K562 (cell line): ENCODE data around the gene RBM17. TPM values are rescaled to one million over a fixed set of nuclear protein-coding genes. Genes with fewer than 3 reads are reported as not detected.
A peak's percentile ranks its signal among the peaks of the same experiment; 100 is the strongest.

Experiments
- ATAC-seq: fragments of 200-7000 bp; cut with Tn5 transposase; 3 replicates; pipeline ENCODE4 v1.9.1; 2020; ENCODE audit warnings: moderate library complexity
- BruUV-seq: library from RNA; stranded (reverse); fragments of 400-500 nt; replicated peaks from 2 replicates; lab custom pipeline; 2021; lab: Mats Ljungman, UMichigan
- CTCF ChIA-PET: fragments of 300-600 bp; formaldehyde crosslinking; extraction: SDS; loops from one replicate; lab custom pipeline; 2021; ENCODE audit warnings: low intra/inter-chr PET ratio; lab: Yijun Ruan, JAX
- POLR2A ChIA-PET: fragments of 300-600, 350-650 bp; sonication (Branson Sonifier 250); formaldehyde crosslinking; extraction: SDS; loops from one replicate; lab custom pipeline; 2021; ENCODE audit warnings: antibody characterized with exemption, inconsistent platforms; lab: Yijun Ruan, JAX
- DNase-seq, 4 experiments: peaks; one replicate each; pipeline versions ENCODE4 v3.0.0 to v3.0.0-alpha.2; 2011 to 2018; ENCODE audit warnings: low spot score in 3 of 4, mixed read lengths in 3 of 4; ENCODE audit errors: extremely low read depth in 1 of 4
- FAIRE-seq: peaks from 2 replicates; lab custom pipeline; 2011; peaks lifted over from hg19 to GRCh38; lab: Jason Lieb, UNC
- H2AFZ ChIP-seq: 2 replicates; pipeline ENCODE4 v1.6.0; 2011; ENCODE audit warnings: low read depth, low read length, control low read depth, inconsistent platforms
- H3K27ac ChIP-seq: fragments of 200-600 bp; 3 replicates; pipeline ENCODE4 v1.8.0; 2011; ENCODE audit warnings: low read depth, mild to moderate bottlenecking, control low read depth, inconsistent platforms, low read length, moderate library complexity, mixed read lengths; ENCODE audit errors: extremely low read depth
- H3K27me3 ChIP-seq, 2 experiments: fragments of 300-600 bp in 1 of 2; 2 replicates in 1 of 2; 3 replicates in 1 of 2; pipeline versions ENCODE4 v1.6.0 to v1.8.0; 2011; ENCODE audit warnings: inconsistent platforms in 2 of 2, low read length in 2 of 2, mild to moderate bottlenecking in 1 of 2, mixed read lengths in 1 of 2, moderate library complexity in 1 of 2; ENCODE audit not compliant: control insufficient read depth in 2 of 2, insufficient read depth in 2 of 2
- H3K36me3 ChIP-seq: fragments of 300-600 bp; 3 replicates; pipeline ENCODE4 v1.8.0; 2011; ENCODE audit warnings: mild to moderate bottlenecking, low read length, inconsistent platforms; ENCODE audit not compliant: control insufficient read depth, insufficient read depth
- H3K4me1 ChIP-seq, 2 experiments: fragments of 200-600 bp in 1 of 2; replicated peaks in 1 of 2; 2 replicates in 1 of 2; 3 replicates in 1 of 2; pipeline versions ENCODE4 v1.5.1 to v1.8.0; 2011; ENCODE audit warnings: inconsistent platforms in 2 of 2, low read length in 2 of 2, mild to moderate bottlenecking in 1 of 2, mixed read lengths in 1 of 2, moderate library complexity in 1 of 2; ENCODE audit not compliant: control insufficient read depth in 2 of 2, insufficient read depth in 2 of 2
- H3K4me2 ChIP-seq: 2 replicates; pipeline ENCODE4 v1.6.1; 2011; ENCODE audit warnings: low read length, control low read depth, inconsistent platforms, mixed read lengths; ENCODE audit not compliant: insufficient read depth
- H3K4me3 ChIP-seq: fragments of 200-600 bp; sonication (generic), shearing (Covaris generic); 2 replicates; pipeline ENCODE4 v1.5.1; 2016; ENCODE audit warnings: control low read depth, inconsistent platforms
- H3K79me2 ChIP-seq: fragments of 200-600 bp; 3 replicates; pipeline ENCODE4 v1.8.0; 2011; ENCODE audit warnings: low read length, inconsistent platforms; ENCODE audit not compliant: control insufficient read depth, insufficient read depth
- H3K9ac ChIP-seq, 2 experiments: 2 replicates each; pipeline versions ENCODE4 v1.6.0 to v1.6.1; 2011; ENCODE audit warnings: low read depth in 2 of 2, low read length in 2 of 2, control low read depth in 1 of 2, inconsistent platforms in 1 of 2, mild to moderate bottlenecking in 1 of 2, mixed read lengths in 1 of 2; ENCODE audit not compliant: insufficient read depth in 1 of 2
- H3K9me1 ChIP-seq: one replicate; pipeline ENCODE4 v1.6.0; 2011; ENCODE audit warnings: inconsistent platforms, mild to moderate bottlenecking, low read length, moderate library complexity; ENCODE audit not compliant: control insufficient read depth, insufficient read depth
- H3K9me3 ChIP-seq: replicated peaks from 2 replicates; pipeline ENCODE4 v1.5.1; 2011; ENCODE audit warnings: low read depth, low read length, inconsistent platforms; ENCODE audit not compliant: control insufficient read depth, insufficient read depth
- H4K20me1 ChIP-seq: replicated peaks from 2 replicates; pipeline ENCODE4 v1.6.1; 2011; ENCODE audit warnings: low read length, inconsistent platforms, mixed read lengths; ENCODE audit not compliant: control insufficient read depth, insufficient read depth
- NCOA2 ChIP-seq, 2 experiments: fragments of 450-650 bp; IDR thresholded peaks; 2 replicates each; pipeline ENCODE4 v1.6.1; 2018; ENCODE audit warnings: mild to moderate bottlenecking in 2 of 2, moderate library complexity in 1 of 2; ENCODE audit not compliant: partially characterized antibody in 2 of 2
- NR0B1 ChIP-seq: fragments of 450-650 bp; IDR thresholded peaks from one replicate; pipeline ENCODE4 v1.6.1; 2018; ENCODE audit warnings: mild to moderate bottlenecking, moderate library complexity; ENCODE audit not compliant: partially characterized antibody
- POLR2A ChIP-seq: fragments of 450-650 bp; conservative IDR thresholded peaks from 2 replicates; pipeline ENCODE4 v1.6.1; 2016
- POLR2B ChIP-seq: fragments of 450-650 bp; IDR thresholded peaks from 2 replicates; pipeline ENCODE4 v1.6.1; 2018; ENCODE audit warnings: low read depth; ENCODE audit not compliant: partially characterized antibody
- POLR3G ChIP-seq: IDR thresholded peaks from 2 replicates; pipeline ENCODE4 v1.6.1; 2011; ENCODE audit not compliant: insufficient read length, insufficient replicate concordance; ENCODE audit errors: extremely low read depth
- SOX6 ChIP-seq: fragments of 450-650 bp; IDR thresholded peaks from 2 replicates; pipeline ENCODE4 v1.6.1; 2014; ENCODE audit warnings: mild to moderate bottlenecking
- ZNF408 ChIP-seq: fragments of 250-450 bp; sonication (Bioruptor Pico); IDR thresholded peaks from 2 replicates; pipeline ENCODE4 v1.4.0; 2020; ENCODE audit warnings: low read depth, mild to moderate bottlenecking, moderate library complexity
- WGBS: fragments of 100-300 bp; shearing (Covaris generic); methylation state at CpG from one replicate; pipeline ENCODE4 v1.1.6; 2016; ENCODE audit warnings: low coverage, mixed read lengths; ENCODE audit not compliant: insufficient coverage; ENCODE audit errors: missing lambda C conversion rate; 5-methylcytosine and 5-hydroxymethylcytosine counted together
- in situ Hi-C: fragments of 300-500 bp; cut with MboI; formaldehyde crosslinking; loops from 4 replicates; pipeline ENCODE4 v1.15.0; 2018; ENCODE audit warnings: inconsistent platforms, mixed read lengths
- intact Hi-C: fragments of 100-400 bp; cut with micrococcal nuclease; formaldehyde crosslinking; loops from 2 replicates; pipeline ENCODE4 v1.14.2; 2022
- polyA plus RNA-seq, 8 experiments: library from polyadenylated mRNA; depleted of rRNA in 4 of 8; stranded (reverse) in 5 of 8; unstranded in 3 of 8; fragments of >200 nt; fragmentation: Nextera tagmentation in 2 of 8; fragmentation: Illumina TruSeq in 1 of 8; extraction: Ambion mirVana in 2 of 8; extraction: Trizol in 1 of 8; gene quantifications; 2 replicates each; pipeline versions ENCODE4 v1.2.1 to v1.2.3, GENCODE V29; 2011 to 2014; ENCODE audit warnings: inconsistent platforms in 1 of 8, missing spikeins in 1 of 8
- total RNA-seq, 7 experiments: library from RNA; depleted of rRNA in 6 of 7; stranded (reverse); fragments of >200 nt in 6 of 7; fragmentation: Illumina TruSeq in 2 of 7; extraction: Trizol in 2 of 7; gene quantifications; 2 replicates each; pipeline versions ENCODE4 v1.2.1 to v1.2.3, GENCODE V29; 2011 to 2021; ENCODE audit warnings: low replicate concordance in 1 of 7
- TF ChIP-seq, protein P1 (sequence below): fragments of 450-650 bp; formaldehyde crosslinking; IDR thresholded peaks from 2 replicates; pipeline ENCODE4 v1.4.0; 2022; ENCODE audit warnings: missing genetic modification characterization

The RBM17 gene
- total and polyA plus RNA-seq, 9 of the 15 experiments (the other 6 are each of a cell fraction or from before 2014, with no cell fraction given), result 23.6 to 217 (median 124) TPM

GRCh38 chr10:6117711-6118110 is 28.9 kb downstream of the RBM17 start:
- H2AFZ ChIP-seq, result no peak overlapping the region
- no peak overlapping the region for H3K4me2 ChIP-seq
- no peaks in the 10 kb centered on the region for H3K9me3 ChIP-seq
- in situ Hi-C loops (loop anchor here (25.0 kb wide), 1 partner anchor 545 kb away; no protein-coding TSS in a partner anchor), intact Hi-C loops (no loop called here)
- no peaks in the 10 kb centered on the region for H3K4me1 ChIP-seq
- WGBS, result 84% methylated on average over 10 of the region's 11 CpGs
- ATAC-seq, result peak; percentile 60
- H3K9me1 ChIP-seq, result no peaks in the 10 kb centered on the region
- no peak overlapping the region for H3K9ac ChIP-seq
- no TSS peak for BruUV-seq
- DNase-seq, result no peak
- H3K27ac ChIP-seq, result no peak overlapping the region
- TF ChIP-seq NCOA2 (IDR thresholded peaks at IDR 0.05; ENCODE audit: partially characterized antibody in 2 of 2), result no peak
- TF ChIP-seq ZNF408 (CRISPR knock-in tag), result no peak
- peak; percentile 50 for TF ChIP-seq POLR2A
- no peak for TF ChIP-seq SOX6
- no peak for TF ChIP-seq NR0B1
- TF ChIP-seq POLR3G, result no peak
- TF ChIP-seq, protein P1, sequence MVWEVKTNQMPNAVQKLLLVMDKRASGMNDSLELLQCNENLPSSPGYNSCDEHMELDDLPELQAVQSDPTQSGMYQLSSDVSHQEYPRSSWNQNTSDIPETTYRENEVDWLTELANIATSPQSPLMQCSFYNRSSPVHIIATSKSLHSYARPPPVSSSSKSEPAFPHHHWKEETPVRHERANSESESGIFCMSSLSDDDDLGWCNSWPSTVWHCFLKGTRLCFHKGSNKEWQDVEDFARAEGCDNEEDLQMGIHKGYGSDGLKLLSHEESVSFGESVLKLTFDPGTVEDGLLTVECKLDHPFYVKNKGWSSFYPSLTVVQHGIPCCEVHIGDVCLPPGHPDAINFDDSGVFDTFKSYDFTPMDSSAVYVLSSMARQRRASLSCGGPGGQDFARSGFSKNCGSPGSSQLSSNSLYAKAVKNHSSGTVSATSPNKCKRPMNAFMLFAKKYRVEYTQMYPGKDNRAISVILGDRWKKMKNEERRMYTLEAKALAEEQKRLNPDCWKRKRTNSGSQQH, result no peak
- peak; percentile 36 for TF ChIP-seq POLR2B
- no peaks in the 10 kb centered on the region for H3K27me3 ChIP-seq
- ChIA-PET POLR2A (interaction anchor here (0.6 to 0.9 kb wide), 2 partner anchors 11 to 30 kb away, joined by 3 read pairs; no protein-coding TSS in a partner anchor), CTCF (no interaction called here)
- no peak for FAIRE-seq
- H3K4me3 ChIP-seq, result no peak overlapping the region
- H3K79me2 ChIP-seq, result no peaks in the 10 kb centered on the region
- 0 out of 2 replicates have a peak, but pooled peaks cover 3% of the 10 kb centered on the region for H4K20me1 ChIP-seq
- H3K36me3 ChIP-seq, result peaks cover 42% of the 10 kb centered on the region
